Measurements from ENCODE around the gene PDLIM5.
"Not testable (repeated sequence)": the region's sequence is repeated elsewhere in the genome, so short reads cannot be mapped to it uniquely, and the experiment has no call there.

Gene PDLIM5

DNA sequence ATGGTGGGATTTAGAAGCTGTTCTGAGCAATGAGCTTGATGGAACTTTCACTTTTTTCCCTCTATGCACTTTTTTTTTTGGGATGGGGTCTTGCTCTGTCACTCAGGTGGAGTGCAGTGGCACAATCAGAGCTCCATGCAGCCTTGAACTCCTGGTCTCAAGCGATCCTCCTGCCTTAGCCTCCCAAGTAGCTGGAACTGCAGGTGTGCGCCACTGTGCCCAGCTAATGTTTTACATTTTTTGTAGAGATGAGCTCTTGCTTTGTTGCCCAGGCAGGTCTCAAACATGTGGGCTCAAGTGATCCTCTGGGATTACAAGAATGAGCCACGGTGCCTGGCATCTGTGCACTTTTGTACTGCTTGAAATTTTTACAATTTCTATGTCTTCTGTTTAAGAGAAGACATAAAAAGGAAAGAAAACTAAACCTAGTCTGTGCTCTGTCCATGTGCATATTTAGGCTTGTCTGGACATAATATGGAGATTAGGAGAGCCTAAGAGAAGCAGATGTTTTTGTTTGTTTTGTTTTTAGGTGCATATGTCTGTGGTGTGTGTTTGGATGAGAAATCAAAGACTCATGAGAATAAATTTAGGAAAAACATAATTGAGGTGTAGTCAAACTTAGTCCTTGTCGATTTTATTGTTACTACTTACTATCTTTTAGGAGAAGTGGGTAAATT lies 16.5 kb downstream of the PDLIM5 start (continued):
- TF ChIP-seq, protein P1, sequence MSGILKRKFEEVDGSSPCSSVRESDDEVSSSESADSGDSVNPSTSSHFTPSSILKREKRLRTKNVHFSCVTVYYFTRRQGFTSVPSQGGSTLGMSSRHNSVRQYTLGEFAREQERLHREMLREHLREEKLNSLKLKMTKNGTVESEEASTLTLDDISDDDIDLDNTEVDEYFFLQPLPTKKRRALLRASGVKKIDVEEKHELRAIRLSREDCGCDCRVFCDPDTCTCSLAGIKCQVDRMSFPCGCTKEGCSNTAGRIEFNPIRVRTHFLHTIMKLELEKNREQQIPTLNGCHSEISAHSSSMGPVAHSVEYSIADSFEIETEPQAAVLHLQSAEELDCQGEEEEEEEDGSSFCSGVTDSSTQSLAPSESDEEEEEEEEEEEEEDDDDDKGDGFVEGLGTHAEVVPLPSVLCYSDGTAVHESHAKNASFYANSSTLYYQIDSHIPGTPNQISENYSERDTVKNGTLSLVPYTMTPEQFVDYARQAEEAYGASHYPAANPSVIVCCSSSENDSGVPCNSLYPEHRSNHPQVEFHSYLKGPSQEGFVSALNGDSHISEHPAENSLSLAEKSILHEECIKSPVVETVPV (CRISPR knock-in tag; IDR thresholded peaks at IDR 0.05): no peak
- TF ChIP-seq ZNF70 (CRISPR knock-in tag; IDR thresholded peaks at IDR 0.05): no peak

DNA sequence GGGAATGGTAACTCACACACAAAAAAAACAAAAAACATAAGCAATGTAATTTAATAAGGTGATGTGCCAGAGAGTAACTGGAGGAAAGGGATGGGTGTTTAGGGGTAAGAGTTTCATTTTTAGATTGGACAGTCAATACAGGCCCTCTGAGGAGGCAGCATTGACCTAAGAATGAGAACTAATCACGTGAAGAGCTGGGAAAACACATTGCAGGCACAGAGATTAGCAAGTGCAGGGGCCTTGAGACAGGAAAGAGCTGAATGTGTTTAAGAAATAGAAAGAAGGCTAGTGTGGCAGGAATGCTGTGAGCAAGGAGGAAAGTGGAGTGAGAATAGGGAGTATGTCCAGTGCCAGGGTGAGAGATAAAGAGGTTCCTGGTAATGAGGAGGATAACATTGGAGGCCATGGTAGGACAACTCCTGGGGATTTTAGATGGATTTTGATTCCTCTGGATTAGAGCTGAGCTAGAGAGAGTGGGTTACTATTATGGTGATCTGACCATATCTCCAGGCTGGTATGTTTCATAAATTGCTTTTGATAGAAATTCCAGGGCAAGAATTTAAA lies 17.6 kb downstream of the PDLIM5 start:
- no peak for TF ChIP-seq ZC3H10 (CRISPR knock-in tag; IDR thresholded peaks at IDR 0.05)
- no peak for TF ChIP-seq PPARA (CRISPR knock-in tag; IDR thresholded peaks at IDR 0.05; ENCODE audit: borderline replicate concordance)
- TF ChIP-seq, protein P2, sequence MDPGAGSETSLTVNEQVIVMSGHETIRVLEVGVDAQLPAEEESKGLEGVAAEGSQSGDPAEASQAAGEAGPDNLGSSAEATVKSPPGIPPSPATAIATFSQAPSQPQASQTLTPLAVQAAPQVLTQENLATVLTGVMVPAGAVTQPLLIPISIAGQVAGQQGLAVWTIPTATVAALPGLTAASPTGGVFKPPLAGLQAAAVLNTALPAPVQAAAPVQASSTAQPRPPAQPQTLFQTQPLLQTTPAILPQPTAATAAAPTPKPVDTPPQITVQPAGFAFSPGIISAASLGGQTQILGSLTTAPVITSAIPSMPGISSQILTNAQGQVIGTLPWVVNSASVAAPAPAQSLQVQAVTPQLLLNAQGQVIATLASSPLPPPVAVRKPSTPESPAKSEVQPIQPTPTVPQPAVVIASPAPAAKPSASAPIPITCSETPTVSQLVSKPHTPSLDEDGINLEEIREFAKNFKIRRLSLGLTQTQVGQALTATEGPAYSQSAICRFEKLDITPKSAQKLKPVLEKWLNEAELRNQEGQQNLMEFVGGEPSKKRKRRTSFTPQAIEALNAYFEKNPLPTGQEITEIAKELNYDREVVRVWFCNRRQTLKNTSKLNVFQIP (CRISPR knock-in tag; IDR thresholded peaks at IDR 0.05; ENCODE audit: borderline replicate concordance, low read depth): no peak
- TF ChIP-seq, protein P3, sequence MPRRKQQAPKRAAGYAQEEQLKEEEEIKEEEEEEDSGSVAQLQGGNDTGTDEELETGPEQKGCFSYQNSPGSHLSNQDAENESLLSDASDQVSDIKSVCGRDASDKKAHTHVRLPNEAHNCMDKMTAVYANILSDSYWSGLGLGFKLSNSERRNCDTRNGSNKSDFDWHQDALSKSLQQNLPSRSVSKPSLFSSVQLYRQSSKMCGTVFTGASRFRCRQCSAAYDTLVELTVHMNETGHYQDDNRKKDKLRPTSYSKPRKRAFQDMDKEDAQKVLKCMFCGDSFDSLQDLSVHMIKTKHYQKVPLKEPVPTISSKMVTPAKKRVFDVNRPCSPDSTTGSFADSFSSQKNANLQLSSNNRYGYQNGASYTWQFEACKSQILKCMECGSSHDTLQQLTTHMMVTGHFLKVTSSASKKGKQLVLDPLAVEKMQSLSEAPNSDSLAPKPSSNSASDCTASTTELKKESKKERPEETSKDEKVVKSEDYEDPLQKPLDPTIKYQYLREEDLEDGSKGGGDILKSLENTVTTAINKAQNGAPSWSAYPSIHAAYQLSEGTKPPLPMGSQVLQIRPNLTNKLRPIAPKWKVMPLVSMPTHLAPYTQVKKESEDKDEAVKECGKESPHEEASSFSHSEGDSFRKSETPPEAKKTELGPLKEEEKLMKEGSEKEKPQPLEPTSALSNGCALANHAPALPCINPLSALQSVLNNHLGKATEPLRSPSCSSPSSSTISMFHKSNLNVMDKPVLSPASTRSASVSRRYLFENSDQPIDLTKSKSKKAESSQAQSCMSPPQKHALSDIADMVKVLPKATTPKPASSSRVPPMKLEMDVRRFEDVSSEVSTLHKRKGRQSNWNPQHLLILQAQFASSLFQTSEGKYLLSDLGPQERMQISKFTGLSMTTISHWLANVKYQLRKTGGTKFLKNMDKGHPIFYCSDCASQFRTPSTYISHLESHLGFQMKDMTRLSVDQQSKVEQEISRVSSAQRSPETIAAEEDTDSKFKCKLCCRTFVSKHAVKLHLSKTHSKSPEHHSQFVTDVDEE (CRISPR knock-in tag; IDR thresholded peaks at IDR 0.05): no peak
- TF ChIP-seq TCF4 (CRISPR knock-in tag; IDR thresholded peaks at IDR 0.05; ENCODE audit: borderline replicate concordance): no peak
- no peak for TF ChIP-seq OSR1 (CRISPR knock-in tag; IDR thresholded peaks at IDR 0.05)
- no peak for TF ChIP-seq BACH2 (CRISPR knock-in tag; IDR thresholded peaks at IDR 0.05; ENCODE audit: borderline replicate concordance)
- no peak for TF ChIP-seq CSDC2 (CRISPR knock-in tag; IDR thresholded peaks at IDR 0.05)
- no peak for TF ChIP-seq ISL1 (CRISPR knock-in tag; IDR thresholded peaks at IDR 0.05)
- TF ChIP-seq, protein P4, sequence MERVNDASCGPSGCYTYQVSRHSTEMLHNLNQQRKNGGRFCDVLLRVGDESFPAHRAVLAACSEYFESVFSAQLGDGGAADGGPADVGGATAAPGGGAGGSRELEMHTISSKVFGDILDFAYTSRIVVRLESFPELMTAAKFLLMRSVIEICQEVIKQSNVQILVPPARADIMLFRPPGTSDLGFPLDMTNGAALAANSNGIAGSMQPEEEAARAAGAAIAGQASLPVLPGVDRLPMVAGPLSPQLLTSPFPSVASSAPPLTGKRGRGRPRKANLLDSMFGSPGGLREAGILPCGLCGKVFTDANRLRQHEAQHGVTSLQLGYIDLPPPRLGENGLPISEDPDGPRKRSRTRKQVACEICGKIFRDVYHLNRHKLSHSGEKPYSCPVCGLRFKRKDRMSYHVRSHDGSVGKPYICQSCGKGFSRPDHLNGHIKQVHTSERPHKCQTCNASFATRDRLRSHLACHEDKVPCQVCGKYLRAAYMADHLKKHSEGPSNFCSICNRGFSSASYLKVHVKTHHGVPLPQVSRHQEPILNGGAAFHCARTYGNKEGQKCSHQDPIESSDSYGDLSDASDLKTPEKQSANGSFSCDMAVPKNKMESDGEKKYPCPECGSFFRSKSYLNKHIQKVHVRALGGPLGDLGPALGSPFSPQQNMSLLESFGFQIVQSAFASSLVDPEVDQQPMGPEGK (CRISPR knock-in tag; IDR thresholded peaks at IDR 0.05; ENCODE audit: borderline replicate concordance): no peak
- no peak for TF ChIP-seq ZNF70 (CRISPR knock-in tag; IDR thresholded peaks at IDR 0.05)
- ATAC-seq: no peak

DNA sequence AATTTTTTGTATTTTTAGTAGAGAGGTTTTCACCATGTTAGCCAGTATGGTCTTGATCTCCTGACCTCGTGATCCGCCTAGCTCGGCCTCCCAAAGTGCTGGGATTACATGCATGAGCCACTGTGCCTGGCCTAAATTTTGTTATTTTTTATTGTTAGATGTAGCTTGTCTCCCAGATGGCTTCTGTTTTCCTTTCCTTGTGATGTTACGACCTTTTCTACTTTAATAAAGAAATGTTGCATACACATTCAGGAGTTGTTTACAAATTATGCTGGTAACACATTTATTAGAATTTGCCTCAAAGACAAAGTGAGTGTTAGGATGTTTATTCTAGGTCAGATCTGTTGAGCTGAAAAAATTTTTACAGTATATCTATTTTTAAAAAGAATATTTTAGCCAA lies 18.4 kb downstream of the PDLIM5 start:
- ATAC-seq: no peak
- TF ChIP-seq ZFP3 (CRISPR knock-in tag; IDR thresholded peaks at IDR 0.05) (no peak), GLIS3 (CRISPR knock-in tag; IDR thresholded peaks at IDR 0.05) (no peak), ZNF565 (CRISPR knock-in tag; conservative IDR thresholded peaks at IDR 0.05; ENCODE audit: low read depth) (no peak), ISL1 (CRISPR knock-in tag; IDR thresholded peaks at IDR 0.05) (no peak), TOX (CRISPR knock-in tag; IDR thresholded peaks at IDR 0.05; ENCODE audit: borderline replicate concordance) (no peak)
- TF ChIP-seq, protein P1 (CRISPR knock-in tag; IDR thresholded peaks at IDR 0.05): no peak
- TF ChIP-seq, protein P4 (CRISPR knock-in tag; IDR thresholded peaks at IDR 0.05; ENCODE audit: borderline replicate concordance): no peak

DNA sequence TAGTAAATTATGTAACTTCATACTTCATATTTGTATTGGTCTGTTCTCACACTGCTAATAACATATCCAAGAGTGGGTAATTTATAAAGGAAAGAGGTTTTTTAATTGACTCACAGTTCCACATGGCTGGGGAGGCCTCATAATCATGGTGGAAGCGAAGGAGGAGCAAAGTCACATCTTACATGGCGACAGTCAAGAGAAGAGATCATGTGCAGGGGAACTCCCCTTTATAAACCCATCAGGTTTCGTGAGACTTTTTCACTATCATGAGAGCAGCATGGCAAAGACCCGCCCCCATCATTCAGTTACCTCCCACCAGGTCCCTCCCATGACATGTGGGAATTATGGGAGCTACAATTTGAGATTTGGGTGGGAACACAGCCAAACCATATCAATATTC lies 19.0 kb downstream of the PDLIM5 start:
- not testable (repeated sequence) for ATAC-seq

Measured in SK-N-SH treated with all-trans-retinoic acid at 6 μM for 48 hours (cell line).